HL-60 (cell line): ENCODE measurements around the gene LGALS7.
"Not testable (repeated sequence)": the region's sequence is repeated elsewhere in the genome, so short reads cannot be mapped to it uniquely, and the experiment has no call there.

Experiments
- DNase-seq, 2 experiments: peaks; one replicate each; pipeline ENCODE4 v3.0.0-alpha.2; 2010 to 2020; ENCODE audit warnings: low read depth in 1 of 2, low spot score in 1 of 2
- H3K27ac ChIP-seq: fragments of 250-450 bp; sonication (Bioruptor Pico); replicated peaks from 2 replicates; pipeline ENCODE4 v1.5.1; 2020; ENCODE audit warnings: mild to moderate bottlenecking, moderate library complexity
- H3K27me3 ChIP-seq: fragments of 250-450 bp; sonication (Bioruptor Pico); 2 replicates; pipeline ENCODE4 v1.5.1; 2021; ENCODE audit warnings: mild to moderate bottlenecking, moderate library complexity; ENCODE audit not compliant: insufficient read depth, poor library complexity, severe bottlenecking
- H3K4me3 ChIP-seq: replicated peaks from 2 replicates; pipeline ENCODE4 v1.5.1; 2011; ENCODE audit warnings: mild to moderate bottlenecking, control low read depth, low read length; ENCODE audit not compliant: insufficient read depth
- GABPA ChIP-seq: IDR thresholded peaks from 2 replicates; pipeline ENCODE4 v1.6.1; 2012; ENCODE audit warnings: low read depth
- POLR2AphosphoS5 ChIP-seq: IDR thresholded peaks from 2 replicates; pipeline ENCODE4 v1.6.1; 2012; ENCODE audit warnings: low read depth
- REST ChIP-seq: IDR thresholded peaks from 2 replicates; pipeline ENCODE4 v1.6.1; 2012; ENCODE audit warnings: low read depth; ENCODE audit not compliant: insufficient replicate concordance
- SPI1 ChIP-seq: IDR thresholded peaks from 2 replicates; pipeline ENCODE4 v1.6.1; 2012; ENCODE audit warnings: low read depth, mild to moderate bottlenecking, borderline replicate concordance
- TF ChIP-seq, protein P1 (sequence below): IDR thresholded peaks from one replicate; pipeline ENCODE4 v1.5.1; 2011; ENCODE audit warnings: low read length, control low read depth, inconsistent platforms; ENCODE audit not compliant: insufficient read depth

The LGALS7 gene

DNA sequence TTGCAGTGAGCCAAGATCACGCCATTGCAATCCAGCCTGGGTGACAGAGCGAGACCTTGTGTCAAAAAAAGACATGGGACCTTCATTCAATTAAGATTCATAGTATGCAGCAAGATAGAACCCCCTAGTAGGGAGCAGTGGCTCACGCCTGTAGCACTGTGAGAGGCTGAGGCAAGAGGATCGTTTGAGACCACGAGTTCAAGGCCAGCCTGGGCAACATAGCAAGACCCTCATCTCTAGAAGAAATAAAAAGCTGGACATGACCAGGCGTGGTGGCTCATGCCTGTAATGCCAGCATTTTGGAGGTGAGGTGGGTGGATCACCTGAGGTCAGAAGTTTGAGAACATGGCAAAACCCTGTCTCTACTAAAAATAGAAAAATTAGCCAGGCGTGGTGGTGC, 7.1 kb upstream of the LGALS7 start:
- no peaks in the 10 kb centered on the region for H3K27me3 ChIP-seq
- no peak for DNase-seq
- H3K27ac ChIP-seq, result no peak overlapping the region
- no peak overlapping the region for H3K4me3 ChIP-seq
- no peak for TF ChIP-seq REST
- TF ChIP-seq GABPA, result no peak
- TF ChIP-seq SPI1, result no peak
- no peak for TF ChIP-seq POLR2AphosphoS5
- TF ChIP-seq, protein P1, sequence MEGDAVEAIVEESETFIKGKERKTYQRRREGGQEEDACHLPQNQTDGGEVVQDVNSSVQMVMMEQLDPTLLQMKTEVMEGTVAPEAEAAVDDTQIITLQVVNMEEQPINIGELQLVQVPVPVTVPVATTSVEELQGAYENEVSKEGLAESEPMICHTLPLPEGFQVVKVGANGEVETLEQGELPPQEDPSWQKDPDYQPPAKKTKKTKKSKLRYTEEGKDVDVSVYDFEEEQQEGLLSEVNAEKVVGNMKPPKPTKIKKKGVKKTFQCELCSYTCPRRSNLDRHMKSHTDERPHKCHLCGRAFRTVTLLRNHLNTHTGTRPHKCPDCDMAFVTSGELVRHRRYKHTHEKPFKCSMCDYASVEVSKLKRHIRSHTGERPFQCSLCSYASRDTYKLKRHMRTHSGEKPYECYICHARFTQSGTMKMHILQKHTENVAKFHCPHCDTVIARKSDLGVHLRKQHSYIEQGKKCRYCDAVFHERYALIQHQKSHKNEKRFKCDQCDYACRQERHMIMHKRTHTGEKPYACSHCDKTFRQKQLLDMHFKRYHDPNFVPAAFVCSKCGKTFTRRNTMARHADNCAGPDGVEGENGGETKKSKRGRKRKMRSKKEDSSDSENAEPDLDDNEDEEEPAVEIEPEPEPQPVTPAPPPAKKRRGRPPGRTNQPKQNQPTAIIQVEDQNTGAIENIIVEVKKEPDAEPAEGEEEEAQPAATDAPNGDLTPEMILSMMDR, result no peak

GRCh38 chr19:38778733-38779132, 5.4 kb upstream of the LGALS7 start:
- no peak for DNase-seq
- Histone ChIP-seq H3K4me3 (no peak overlapping the region), H3K27me3 (no peaks in the 10 kb centered on the region), H3K27ac (no peak overlapping the region)
- TF ChIP-seq REST (no peak), SPI1 (no peak), POLR2AphosphoS5 (no peak), GABPA (no peak)
- TF ChIP-seq, protein P1, result no peak

DNA sequence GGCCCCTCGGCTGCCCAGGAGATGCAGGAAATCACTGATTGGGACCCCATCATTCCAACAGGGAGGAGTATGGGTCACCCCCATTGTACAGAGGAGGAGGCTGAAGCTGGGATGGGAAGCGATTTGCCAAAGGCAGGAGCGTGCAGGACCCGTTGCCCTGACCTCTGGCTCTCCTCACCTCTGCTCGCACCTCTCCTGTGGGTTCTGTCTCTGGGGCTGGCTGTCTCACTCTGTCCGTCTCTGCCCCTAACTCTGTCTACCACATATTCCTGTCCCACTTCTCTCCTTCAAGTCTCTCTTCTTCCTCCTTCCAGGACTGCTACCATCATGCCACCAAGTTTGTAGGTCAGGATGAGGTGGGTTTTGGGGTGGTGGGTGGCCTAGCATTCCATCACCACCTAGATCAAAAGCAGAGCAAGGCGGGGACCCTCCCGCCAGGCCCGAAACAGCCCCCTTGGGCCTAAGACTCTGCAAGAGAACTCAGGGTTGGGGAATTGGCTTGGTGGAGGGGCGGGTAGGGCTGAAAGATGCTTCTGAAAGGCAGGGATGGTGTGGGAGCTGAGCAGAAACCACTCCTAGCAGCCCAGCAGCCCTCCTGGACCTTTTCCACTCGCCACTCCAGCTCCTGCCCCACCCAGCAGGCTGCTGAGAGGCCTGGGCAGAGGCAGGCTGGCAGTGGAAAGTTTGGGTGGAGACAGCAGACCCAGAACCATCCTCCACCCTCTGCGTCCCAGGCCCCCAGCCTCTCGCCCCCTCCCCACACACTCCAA, 1.0 kb upstream of the LGALS7 start:
- Histone ChIP-seq H3K4me3 (no peak overlapping the region), H3K27ac (no peak overlapping the region), H3K27me3 (no peaks in the 10 kb centered on the region)
- no peak for TF ChIP-seq SPI1
- no peak for TF ChIP-seq POLR2AphosphoS5
- DNase-seq, result no peak

- not testable (repeated sequence) for H3K27me3 ChIP-seq, DNase-seq, H3K27ac ChIP-seq, H3K4me3 ChIP-seq
Observed at GRCh38 chr19:38771569-38771968, 1.7 kb downstream of the LGALS7 start.

DNA sequence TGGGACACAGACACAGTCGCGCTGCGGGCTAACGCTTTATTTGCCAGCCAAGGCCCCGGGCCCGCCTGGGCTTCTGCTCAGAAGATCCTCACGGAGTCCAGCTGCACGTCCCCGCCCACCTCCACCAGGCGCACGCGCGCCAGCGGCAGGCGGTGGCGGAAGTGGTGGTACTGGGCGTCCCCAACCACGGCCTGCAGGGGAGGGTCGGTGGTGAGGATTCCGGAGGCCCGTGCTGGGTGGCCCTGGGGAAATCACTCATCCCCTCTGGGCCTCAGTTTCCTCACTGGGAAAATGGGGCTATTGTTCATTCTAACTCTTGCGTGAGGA, 2.4 kb downstream of the LGALS7 start:
- DNase-seq, H3K4me3 ChIP-seq, H3K27ac ChIP-seq: not testable (repeated sequence)

GRCh38 chr19:38770228-38770948, 2.9 kb downstream of the LGALS7 start:
- H3K4me3 ChIP-seq, result peak overlapping the region; percentile 15; the same call in 1 of the 2 replicates
- H3K27me3 ChIP-seq, DNase-seq, H3K27ac ChIP-seq: not testable (repeated sequence)

More for the DNA sequence above, 2.4 kb downstream of the LGALS7 start:
- not testable (repeated sequence) for H3K27me3 ChIP-seq
